HUDEP-2 (cell line): ENCODE data around the gene CSNK1A1.
A peak's percentile ranks its signal among the peaks of the same experiment; 100 is the strongest.

Experiments
- DNase-seq, 76 experiments: peaks; one replicate each; lab custom pipeline; 2025; ENCODE audit not compliant: unreplicated experiment in 76 of 76; lab: John Stamatoyannopoulos, UW

Gene CSNK1A1

DNA sequence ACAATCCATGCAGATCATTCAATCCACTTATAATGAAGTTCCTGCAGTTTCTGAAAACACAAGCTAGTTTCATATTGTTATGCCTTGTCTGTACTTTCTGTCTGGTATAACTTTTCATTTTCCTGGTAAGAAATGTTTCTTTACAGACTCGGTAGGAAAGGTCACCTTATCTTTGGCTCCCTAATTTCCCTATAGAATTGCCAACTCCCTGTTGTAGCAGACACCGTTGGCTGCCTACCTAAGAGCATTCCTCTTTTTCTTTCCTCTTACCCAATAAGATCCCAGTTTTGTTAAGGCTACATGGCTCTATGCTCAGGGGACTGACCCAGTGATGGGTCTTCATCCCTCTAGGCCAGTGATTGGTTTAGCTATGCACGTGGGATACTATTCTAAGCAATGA is 23.9 kb upstream of the CSNK1A1 start:
- no peak for DNase-seq

DNA sequence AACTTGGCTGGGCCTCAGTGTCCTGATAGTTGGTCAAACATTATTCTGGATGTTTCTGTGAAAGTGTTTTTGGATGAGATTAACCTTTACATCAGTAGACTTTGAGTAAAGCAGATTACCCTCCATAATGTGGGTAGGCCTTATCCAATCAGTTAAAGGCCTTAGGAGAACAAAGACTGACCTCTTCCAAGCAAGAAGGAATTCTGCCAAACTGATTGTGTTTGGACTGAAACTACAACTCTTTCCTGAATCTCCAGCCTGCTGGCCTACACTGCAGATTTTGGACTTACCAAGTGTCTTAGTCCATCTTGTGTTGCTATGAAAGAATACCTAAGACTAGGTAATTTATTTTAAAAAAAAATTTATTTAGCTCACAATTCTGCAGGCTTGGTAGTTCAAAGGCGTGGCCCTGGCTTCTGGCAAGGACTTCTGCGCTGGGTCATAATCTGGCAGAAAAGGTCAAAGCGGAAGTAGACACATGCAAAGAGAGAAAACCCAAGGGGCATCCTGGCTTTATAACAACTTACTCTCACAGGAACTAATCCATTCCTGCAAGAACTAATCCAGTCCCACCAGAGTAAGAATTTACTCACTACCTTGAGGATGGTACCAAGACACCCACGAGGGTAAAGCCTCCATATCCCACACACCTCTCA is 21.5 kb upstream of the CSNK1A1 start:
- no peak for DNase-seq

DNA sequence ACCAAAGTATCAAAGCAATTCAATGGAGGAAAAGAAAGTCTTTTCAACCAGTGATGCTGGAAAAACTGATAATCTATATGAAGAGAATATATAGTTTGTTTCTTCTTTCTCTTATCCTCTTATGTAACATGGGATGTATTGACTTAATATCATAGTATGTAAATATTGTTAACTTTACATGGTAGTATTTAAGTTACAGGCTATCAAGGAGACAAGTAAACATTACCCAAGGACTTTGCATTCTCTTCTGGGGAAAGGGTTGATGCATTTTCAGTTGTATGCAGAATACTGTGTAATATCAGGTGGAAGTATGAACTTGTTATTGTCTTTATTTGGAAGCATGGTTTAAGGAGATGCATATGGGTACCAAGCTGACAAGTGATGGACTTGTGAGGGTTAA is 20.9 kb upstream of the CSNK1A1 start:
- no peak for DNase-seq

DNA sequence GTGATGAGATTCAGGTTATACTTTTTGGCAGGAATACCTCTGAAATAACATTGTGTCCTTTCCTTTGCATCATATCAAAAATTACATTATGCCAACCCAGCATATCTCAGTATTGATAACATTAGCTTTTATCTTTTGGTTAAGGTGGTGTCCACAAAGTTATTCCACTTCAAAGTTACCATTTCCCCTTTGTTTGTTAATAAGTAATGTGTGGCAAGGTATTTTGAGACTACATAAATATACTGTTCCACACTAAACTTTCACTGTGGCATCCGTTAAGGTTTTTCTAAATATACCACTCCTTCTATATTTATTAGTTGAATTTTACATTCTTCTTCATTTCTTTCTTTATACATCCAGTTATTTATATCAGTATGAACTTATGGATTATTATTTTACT is 16.0 kb upstream of the CSNK1A1 start:
- DNase-seq = no peak

DNA sequence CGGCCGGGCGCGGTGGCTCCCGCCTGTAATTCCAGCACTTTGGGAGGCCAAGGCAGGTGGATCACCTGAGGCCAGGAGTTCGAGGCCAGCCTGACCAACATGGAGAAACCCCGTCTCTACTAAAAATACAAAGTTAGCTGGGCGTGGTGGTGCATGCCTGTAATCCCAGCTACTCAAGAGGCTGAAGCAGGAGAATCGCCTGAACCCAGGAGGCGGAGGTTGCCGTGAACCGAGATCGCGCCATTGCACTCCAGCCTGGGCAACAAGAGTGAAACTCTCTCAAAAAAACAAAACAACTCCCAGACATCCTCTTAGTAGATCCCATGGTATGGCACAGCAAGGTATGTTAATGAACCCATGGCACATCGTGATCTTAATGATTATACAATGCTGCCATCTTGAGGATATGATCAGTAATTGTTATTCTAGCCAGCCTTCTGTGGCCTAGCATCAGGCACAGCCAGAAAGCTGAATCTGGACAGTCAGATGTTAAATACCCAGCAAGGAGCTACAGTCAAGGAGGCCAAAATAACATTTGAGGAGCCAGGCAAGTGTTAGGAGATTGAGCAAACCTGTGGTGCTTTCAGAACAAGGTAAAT is 13.4 kb upstream of the CSNK1A1 start:
- DNase-seq = peak in 32 of 76 experiments; percentile 21 to 70 (median 47)

DNA sequence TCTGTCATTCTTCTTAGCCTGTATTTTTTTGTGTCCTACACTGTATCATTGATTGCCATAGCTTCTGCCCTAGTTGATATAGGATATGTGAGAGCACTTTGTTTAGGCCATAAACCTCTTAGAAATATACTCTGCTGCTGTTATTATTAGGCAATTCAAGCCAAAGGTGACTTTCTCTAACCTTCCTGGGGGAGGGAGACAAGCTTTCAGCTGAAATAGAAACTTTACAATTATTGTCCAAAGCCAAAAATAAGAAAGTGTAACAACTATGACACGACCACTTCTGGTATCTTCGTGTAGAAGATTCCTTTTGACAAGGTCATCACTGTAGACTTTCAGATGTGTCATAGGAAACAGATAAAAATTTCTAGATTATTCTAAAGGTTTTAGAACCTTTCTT is 12.2 kb upstream of the CSNK1A1 start:
- no peak for DNase-seq

DNA sequence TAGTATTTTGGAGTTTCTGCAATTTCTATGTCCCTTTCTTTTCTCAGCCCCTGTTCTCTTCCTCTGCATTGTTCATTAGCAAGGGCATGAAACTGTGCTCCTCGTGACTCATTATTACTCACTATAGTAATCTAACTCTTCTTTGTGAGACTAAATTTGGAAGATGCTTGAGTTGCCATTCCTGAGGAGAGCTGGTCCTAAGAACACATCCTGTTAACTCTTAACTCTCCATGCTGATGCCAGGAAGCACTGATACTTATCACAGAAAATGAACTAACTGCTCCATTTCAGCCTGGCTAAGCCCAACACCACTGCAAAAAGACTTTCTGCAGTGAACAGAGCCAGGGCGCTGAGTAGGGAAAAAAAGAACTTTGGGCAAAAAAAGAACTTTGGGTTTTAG is 10.6 kb upstream of the CSNK1A1 start:
- peak in 1 of 76 experiments; percentile 23 for DNase-seq

DNA sequence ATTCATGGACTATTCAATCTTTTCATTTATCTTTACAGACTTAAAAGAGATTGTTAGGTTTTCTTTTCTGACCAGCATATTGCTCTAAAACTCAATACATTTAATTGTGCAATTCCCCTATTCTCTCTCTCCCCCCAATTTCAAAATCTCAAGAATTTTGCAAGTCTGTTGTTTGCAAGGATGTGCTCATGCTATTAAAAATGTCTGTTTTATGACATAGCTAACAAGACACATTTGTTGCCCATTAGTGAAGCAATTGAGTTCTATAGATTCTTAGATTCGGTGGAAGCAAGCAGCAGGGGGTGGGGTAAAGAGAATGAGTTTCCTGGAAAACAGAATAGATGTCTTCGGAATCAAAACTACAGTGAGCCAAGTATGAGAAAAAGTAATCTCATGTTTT is 8.5 kb upstream of the CSNK1A1 start:
- DNase-seq = no peak

DNA sequence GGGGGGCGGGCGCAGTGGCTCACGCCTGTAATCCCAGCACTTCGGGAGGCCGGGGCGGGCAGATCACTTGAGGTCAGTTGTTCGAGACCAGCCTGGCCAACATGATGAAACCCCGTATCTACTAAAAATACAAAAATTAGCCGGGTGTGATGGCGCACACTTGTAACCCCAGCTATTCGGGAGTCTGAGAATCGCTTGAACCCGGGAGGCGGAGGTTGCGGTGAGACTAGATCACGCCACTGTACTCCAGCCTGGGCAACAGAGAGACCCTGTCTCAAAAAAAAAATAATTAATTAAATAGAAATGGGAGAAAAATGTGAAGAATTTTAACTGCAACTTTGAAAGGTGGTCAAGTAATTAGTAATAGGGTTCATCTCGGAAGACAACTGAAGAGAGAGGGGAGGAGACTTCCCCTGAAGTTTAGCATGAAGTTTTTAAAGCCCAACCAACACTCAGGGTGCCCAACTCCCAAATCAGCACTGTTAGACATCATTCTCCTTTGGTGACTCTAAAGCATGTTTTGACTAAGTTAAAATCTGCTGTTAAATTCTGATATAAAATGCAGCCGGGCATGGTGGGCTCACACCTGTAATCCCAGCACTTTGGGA is 1.4 kb upstream of the CSNK1A1 start:
- DNase-seq = no peak

DNA sequence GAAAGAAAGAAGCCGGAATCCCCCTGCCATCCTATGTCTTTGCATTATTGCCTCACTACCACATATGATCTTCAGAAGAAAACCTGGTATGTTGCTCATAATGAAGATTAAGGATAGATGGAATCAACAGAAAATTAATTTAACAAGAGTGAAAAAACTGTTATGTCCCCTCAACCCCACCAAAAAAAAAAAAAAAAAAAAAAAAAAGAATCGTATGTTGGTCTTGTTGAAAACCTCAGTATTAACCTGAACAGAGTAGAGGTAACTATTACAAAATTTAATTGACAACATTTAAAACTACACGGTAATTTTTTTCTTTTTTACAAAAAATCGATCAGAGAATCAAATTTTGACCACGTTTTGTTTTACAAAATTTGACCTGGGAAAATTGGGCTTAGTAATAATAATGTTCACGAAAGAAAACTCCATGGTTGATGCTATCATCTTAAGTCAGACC is 827 bp upstream of the CSNK1A1 start:
- DNase-seq = no peak

DNA sequence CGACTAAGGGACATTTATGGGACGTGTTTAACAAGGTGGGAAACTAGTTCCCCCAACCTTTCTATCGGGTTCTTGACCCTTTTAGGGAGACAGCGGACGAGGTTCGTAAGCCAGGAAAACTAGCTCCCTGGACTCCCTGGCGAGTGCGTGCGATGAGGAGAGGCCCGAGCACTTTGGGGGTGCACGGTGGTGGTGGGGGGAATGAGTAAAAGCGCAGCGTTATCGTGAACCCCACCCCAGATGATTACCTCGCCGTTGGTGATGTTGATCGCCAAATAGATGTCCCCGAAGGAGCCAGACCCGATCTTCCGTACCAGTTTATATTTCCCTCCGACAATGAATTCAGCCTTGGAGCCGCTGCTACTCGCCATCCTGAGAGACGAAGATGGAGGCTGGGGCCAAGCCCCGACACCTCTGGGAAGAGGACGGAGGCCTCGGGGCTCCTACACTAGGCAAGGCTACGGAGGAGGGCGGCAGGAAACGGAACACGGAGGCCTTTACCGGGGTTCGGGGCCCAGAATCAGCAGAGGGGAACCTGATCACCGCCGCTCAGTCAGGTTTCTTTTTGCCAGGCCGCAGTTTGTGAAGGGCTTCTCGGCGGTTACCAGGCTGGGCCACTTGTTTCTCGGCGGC is 529 bp downstream of the CSNK1A1 start:
- DNase-seq = peak in 11 of 76 experiments; percentile 8 to 58 (median 37)

DNA sequence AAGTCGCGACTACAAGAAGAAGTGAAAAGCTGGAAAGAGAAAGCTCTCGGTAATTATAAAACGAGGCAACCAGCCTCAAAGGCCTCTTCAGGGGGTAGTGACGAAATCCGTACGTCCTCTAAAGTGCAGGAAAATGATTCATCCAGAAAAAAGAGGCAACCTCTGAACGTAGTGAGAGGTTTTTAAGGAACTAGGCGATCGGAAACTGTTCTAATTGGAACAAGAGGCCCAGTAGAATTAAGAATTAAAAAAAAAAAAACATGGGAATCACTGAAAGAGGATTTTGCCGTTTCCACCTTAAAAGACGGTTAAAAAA is 1.0 kb downstream of the CSNK1A1 start:
- DNase-seq = peak in 1 of 76 experiments; percentile 7

DNA sequence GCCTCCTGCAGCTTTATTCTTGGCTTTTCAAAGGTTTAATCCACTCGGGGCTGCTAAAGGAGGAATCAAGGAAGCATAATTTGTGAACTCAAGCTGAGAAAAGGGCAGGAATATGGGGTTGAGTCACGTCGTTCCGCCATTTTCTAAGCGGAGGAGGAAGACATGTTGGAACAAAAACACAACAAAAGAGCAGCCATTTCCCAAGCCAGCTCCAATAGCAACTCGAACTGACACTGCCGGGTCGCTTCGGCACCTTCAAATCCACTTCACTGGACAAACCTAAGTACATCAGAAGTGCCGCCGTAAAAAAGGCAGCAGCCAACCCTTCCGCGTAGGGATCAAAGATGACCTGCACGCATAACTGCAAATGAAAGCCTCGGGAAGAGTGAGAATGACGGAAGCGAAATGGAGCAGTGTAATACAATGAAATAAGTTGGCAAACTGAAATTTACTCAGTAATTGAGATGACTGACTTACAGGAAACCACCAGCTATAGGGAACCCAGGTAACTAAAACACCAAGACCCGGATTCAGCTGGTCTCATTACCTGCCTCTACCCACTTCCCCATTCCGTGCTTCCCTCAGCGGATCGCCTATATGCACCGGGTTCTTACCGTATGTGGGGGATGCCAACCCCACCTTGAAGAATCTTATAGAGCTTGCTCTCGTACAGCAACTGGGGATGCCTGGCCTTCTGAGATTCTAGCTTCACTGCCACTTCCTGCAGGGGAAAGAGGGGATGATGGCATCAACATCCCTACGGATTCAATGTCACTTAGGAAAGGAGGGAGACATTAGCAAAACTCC is 1.6 kb downstream of the CSNK1A1 start:
- peak in 21 of 76 experiments; percentile 3 to 47 (median 19) for DNase-seq

DNA sequence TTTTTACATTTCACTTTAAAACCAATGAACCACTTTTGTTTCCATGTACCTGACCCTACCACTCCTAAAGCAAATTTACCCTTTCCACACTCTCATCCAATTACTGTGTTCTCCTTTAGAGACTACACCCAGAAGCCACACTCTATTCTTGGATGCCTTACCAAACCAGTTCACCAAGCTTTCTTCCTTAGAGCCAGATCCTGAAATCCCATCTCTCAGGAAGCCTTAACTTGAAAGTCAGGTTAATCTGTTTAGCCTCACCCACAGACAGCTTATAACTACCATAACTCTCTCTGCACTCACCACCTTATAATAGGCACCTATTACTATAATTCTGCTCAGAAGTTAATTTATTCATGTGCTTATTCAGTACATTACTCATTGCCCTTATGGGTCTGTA is 4.3 kb downstream of the CSNK1A1 start:
- no peak for DNase-seq

DNA sequence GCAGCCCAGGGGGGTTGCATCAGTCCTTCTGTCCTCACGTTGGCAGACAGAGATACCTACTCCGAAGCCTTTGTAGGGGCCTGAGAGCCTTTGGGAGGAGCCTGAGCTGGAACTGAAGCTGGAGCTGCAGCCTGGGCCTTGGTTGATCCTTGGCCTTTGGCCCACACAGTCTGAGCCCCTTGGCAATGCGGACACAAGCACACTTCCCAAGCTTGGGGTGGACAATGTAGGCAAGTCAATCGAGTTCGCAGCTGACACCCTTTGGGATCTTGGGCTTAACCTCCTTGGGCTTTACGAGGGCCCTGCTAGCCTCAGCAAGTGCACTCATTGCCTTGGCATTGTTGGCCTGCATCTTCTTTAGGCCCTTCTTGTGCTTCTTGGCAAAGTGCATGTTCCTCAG is 5.9 kb downstream of the CSNK1A1 start:
- DNase-seq = no peak

DNA sequence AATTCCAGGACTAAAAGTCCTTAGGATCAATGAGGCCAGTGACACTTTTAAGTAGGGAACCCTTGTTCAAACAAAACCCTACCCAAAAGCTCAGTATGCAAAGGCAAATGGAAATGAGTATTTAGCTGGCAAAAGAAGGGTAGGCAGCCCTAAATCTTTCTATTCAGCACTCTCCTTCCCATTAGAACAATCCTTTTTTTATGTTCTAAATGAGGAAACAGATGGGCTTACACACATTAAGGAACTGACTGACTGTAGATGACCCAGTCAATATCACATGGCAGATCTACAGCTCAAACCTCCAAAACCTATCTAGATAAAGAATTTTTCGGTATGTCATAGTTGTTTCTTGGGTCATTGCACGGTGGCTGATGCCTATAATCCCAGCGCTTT is 7.2 kb downstream of the CSNK1A1 start:
- DNase-seq = no peak

DNA sequence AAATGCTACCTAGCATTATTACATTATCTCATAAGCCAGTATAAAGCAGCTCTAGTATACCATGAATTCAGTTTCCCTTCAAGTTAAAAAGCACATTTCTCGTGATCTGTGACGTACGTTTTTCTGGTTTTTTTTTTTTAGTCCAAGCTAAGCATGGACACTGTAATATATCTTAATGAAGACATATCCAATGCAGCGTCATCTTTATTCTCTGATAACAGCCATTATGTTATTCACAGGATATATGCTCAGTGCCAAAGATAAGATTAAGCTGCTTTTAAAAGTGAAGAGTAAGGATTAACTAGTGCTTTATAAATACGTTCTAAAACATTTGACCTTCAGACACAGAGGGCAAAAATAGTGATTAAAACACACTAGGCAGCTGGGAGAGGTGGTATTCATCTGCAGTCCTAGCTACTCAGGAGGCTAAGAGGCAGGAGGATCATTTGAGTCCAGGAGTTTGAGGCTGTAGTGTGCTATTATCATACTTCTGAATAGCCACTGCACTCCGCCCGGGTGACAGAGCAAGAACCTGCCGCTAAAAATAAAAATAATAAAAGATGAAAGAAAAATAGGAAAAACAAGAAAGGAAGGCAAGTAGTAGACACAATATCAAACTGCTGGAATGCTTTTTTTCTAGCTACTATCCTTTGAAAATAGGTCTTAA is 7.7 kb downstream of the CSNK1A1 start:
- DNase-seq = peak in 4 of 76 experiments; percentile 5 to 41 (median 24)

DNA sequence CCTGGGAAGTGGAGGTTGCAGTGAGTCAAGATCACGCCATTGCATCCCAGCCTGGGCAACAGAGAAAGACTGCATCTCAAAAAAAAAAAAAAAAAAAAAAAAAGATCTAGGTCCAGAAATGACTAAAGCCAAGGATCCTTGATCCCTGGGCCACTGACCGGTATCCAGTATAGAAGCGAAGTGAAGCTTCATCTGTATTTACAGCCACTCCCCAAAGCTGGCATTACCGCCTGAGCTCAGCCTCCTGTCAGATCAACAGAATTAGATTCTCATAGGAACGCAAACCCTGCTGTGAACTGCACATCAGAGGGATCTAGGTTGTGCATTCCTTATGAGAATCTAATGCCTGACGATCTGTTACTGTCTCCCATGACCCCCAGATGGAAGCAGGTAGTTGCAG is 9.3 kb downstream of the CSNK1A1 start:
- no peak for DNase-seq

DNA sequence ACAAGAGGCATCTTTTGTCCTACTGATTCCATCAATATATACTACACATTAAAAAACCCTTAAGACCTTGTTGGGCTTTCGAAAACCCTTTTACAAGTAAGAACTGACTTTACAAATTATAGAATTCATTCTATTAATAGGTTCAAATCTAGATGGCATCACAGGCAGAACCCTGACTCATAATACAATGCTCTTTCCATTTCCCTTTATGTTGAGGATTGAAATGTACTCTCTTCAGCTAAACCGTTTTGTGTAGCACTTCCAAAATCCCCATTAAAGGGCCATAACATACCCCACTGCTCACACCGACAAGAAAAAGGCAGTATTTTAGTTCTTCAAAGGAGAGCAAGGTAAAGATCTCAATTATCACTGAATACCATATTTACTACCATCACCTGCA is 11.2 kb downstream of the CSNK1A1 start:
- no peak for DNase-seq

DNA sequence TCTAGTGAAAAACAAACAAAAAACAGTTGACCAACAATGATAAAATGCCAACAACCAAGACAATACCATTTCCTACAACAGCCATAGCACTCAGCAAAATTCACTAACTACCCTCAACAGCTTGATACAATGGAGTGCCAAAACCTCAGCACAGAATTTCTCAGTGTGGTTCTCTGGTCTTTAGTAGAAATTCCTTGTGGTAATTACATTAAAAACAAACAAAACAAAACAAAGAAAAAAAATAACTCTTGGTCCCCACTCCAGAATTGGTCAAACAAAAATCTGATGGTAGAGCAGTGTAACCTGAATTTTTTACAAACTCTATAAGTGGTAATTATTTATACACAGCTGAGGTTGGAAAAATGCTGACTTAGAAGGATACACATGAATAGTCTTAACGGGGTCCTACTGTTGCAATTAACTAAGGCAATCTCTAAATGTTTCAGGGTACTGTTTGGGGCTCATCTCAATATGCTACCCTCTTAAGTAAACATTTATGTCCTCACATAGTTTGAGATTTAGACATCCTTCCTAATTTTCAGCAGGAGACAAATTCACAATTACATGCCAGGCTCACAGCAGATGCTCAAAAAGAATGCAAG is 13.8 kb downstream of the CSNK1A1 start:
- no peak for DNase-seq
